ENCODE measurements around the gene PHKG1.

DNA sequence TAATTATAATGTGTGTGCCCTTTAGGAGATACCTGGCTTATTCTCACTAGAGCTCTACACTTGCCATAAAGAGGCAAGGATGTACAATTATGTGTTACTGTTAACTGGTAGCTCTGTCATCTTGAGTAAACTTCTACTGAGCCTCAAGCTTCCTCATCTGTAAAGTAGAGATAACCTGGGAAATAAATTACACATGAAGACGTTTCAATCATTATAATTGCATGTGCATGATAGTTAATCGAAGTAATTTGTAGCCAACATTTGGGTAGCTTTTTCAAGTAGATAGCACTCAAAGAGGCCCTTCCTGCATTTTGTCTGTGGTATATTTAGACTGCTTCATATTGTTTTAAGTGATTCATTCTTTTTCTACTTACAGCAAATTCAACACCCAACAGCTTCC, 38.8 kb downstream of the PHKG1 start:
- TF ChIP-seq, protein P1, sequence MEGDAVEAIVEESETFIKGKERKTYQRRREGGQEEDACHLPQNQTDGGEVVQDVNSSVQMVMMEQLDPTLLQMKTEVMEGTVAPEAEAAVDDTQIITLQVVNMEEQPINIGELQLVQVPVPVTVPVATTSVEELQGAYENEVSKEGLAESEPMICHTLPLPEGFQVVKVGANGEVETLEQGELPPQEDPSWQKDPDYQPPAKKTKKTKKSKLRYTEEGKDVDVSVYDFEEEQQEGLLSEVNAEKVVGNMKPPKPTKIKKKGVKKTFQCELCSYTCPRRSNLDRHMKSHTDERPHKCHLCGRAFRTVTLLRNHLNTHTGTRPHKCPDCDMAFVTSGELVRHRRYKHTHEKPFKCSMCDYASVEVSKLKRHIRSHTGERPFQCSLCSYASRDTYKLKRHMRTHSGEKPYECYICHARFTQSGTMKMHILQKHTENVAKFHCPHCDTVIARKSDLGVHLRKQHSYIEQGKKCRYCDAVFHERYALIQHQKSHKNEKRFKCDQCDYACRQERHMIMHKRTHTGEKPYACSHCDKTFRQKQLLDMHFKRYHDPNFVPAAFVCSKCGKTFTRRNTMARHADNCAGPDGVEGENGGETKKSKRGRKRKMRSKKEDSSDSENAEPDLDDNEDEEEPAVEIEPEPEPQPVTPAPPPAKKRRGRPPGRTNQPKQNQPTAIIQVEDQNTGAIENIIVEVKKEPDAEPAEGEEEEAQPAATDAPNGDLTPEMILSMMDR (IDR thresholded peaks at IDR 0.05 in 2 of 3, conservative IDR thresholded peaks at IDR 0.05 in 1 of 3; ENCODE audit: control insufficient read depth in 2 of 3, extremely low read depth in 1 of 3, insufficient read depth in 1 of 3, low read depth in 3 of 3, low read length in 3 of 3), result no peak
- TF ChIP-seq, protein P2, sequence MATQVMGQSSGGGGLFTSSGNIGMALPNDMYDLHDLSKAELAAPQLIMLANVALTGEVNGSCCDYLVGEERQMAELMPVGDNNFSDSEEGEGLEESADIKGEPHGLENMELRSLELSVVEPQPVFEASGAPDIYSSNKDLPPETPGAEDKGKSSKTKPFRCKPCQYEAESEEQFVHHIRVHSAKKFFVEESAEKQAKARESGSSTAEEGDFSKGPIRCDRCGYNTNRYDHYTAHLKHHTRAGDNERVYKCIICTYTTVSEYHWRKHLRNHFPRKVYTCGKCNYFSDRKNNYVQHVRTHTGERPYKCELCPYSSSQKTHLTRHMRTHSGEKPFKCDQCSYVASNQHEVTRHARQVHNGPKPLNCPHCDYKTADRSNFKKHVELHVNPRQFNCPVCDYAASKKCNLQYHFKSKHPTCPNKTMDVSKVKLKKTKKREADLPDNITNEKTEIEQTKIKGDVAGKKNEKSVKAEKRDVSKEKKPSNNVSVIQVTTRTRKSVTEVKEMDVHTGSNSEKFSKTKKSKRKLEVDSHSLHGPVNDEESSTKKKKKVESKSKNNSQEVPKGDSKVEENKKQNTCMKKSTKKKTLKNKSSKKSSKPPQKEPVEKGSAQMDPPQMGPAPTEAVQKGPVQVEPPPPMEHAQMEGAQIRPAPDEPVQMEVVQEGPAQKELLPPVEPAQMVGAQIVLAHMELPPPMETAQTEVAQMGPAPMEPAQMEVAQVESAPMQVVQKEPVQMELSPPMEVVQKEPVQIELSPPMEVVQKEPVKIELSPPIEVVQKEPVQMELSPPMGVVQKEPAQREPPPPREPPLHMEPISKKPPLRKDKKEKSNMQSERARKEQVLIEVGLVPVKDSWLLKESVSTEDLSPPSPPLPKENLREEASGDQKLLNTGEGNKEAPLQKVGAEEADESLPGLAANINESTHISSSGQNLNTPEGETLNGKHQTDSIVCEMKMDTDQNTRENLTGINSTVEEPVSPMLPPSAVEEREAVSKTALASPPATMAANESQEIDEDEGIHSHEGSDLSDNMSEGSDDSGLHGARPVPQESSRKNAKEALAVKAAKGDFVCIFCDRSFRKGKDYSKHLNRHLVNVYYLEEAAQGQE (IDR thresholded peaks at IDR 0.05; ENCODE audit: low read depth, low read length), result no peak
- TF ChIP-seq EP300 (IDR thresholded peaks at IDR 0.05; ENCODE audit: borderline replicate concordance in 1 of 2, control insufficient read depth in 1 of 2, low read depth in 2 of 2, low read length in 2 of 2), result no peak
- TF ChIP-seq NR2C2 (IDR thresholded peaks at IDR 0.05; ENCODE audit: borderline replicate concordance, control insufficient read depth, insufficient read length, low read depth), result no peak
- no peak for TF ChIP-seq SUZ12 (IDR thresholded peaks at IDR 0.05; ENCODE audit: unreplicated experiment)
- no peak for TF ChIP-seq CHD4 (IDR thresholded peaks at IDR 0.05)
- TF ChIP-seq POLR2A (IDR thresholded peaks at IDR 0.05; ENCODE audit: low read depth, low read length), result no peak
- TF ChIP-seq, protein P3, sequence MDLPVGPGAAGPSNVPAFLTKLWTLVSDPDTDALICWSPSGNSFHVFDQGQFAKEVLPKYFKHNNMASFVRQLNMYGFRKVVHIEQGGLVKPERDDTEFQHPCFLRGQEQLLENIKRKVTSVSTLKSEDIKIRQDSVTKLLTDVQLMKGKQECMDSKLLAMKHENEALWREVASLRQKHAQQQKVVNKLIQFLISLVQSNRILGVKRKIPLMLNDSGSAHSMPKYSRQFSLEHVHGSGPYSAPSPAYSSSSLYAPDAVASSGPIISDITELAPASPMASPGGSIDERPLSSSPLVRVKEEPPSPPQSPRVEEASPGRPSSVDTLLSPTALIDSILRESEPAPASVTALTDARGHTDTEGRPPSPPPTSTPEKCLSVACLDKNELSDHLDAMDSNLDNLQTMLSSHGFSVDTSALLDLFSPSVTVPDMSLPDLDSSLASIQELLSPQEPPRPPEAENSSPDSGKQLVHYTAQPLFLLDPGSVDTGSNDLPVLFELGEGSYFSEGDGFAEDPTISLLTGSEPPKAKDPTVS (IDR thresholded peaks at IDR 0.05; ENCODE audit: low read depth, low read length), result no peak
- TF ChIP-seq, protein P4, sequence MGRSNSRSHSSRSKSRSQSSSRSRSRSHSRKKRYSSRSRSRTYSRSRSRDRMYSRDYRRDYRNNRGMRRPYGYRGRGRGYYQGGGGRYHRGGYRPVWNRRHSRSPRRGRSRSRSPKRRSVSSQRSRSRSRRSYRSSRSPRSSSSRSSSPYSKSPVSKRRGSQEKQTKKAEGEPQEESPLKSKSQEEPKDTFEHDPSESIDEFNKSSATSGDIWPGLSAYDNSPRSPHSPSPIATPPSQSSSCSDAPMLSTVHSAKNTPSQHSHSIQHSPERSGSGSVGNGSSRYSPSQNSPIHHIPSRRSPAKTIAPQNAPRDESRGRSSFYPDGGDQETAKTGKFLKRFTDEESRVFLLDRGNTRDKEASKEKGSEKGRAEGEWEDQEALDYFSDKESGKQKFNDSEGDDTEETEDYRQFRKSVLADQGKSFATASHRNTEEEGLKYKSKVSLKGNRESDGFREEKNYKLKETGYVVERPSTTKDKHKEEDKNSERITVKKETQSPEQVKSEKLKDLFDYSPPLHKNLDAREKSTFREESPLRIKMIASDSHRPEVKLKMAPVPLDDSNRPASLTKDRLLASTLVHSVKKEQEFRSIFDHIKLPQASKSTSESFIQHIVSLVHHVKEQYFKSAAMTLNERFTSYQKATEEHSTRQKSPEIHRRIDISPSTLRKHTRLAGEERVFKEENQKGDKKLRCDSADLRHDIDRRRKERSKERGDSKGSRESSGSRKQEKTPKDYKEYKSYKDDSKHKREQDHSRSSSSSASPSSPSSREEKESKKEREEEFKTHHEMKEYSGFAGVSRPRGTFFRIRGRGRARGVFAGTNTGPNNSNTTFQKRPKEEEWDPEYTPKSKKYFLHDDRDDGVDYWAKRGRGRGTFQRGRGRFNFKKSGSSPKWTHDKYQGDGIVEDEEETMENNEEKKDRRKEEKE (IDR thresholded peaks at IDR 0.05), result no peak
- no peak for TF ChIP-seq SPI1 (IDR thresholded peaks at IDR 0.05; ENCODE audit: borderline replicate concordance, insufficient read depth, low read depth, low read length)
- no peak for TF ChIP-seq NFIC (IDR thresholded peaks at IDR 0.05; ENCODE audit: low read depth, low read length)
- no peak for TF ChIP-seq NRF1 (conservative IDR thresholded peaks at IDR 0.05; ENCODE audit: low read depth, low read length)
- no peak for TF ChIP-seq POLR2AphosphoS5 (IDR thresholded peaks at IDR 0.05; ENCODE audit: low read length)
